Germinal center (tissue), 1 donor: ENCODE measurements around the gene IGFBP2.

Experiments
- DNase-seq: peaks from one replicate; pipeline ENCODE4 v3.0.0; 2012; ENCODE audit warnings: mixed read lengths, low spot score

Gene IGFBP2

GRCh38 chr2:216711348-216711747 is 78.1 kb downstream of the IGFBP2 start:
- DNase-seq: no peak

GRCh38 chr2:216713691-216714336 is 80.6 kb downstream of the IGFBP2 start:
- no peak for DNase-seq
